Epithelial cell of proximal tubule (primary cell): ENCODE measurements around the gene RDH13. TPM values are rescaled to one million over a fixed set of nuclear protein-coding genes. Genes with fewer than 3 reads are reported as not detected.

ENCODE experiments used
- DNase-seq: peaks from one replicate; pipeline ENCODE4 v3.0.0-alpha.2; 2011; ENCODE audit warnings: low read depth
- H3K4me3 ChIP-seq: 2 replicates; pipeline ENCODE4 v1.5.1; 2011; ENCODE audit warnings: low read depth, mild to moderate bottlenecking, low read length
- CTCF ChIP-seq: conservative IDR thresholded peaks from 2 replicates; pipeline ENCODE4 v1.5.1; 2012; ENCODE audit warnings: low read depth, mild to moderate bottlenecking, low read length
- total RNA-seq: library from RNA; depleted of rRNA; stranded (reverse); fragments of >200 nt; gene quantifications from 2 replicates; pipeline ENCODE4 v1.2.3, GENCODE V29; 2015

RDH13 gene
- total RNA-seq, 1 donor from 2014 or later, result 13.8 TPM

DNA sequence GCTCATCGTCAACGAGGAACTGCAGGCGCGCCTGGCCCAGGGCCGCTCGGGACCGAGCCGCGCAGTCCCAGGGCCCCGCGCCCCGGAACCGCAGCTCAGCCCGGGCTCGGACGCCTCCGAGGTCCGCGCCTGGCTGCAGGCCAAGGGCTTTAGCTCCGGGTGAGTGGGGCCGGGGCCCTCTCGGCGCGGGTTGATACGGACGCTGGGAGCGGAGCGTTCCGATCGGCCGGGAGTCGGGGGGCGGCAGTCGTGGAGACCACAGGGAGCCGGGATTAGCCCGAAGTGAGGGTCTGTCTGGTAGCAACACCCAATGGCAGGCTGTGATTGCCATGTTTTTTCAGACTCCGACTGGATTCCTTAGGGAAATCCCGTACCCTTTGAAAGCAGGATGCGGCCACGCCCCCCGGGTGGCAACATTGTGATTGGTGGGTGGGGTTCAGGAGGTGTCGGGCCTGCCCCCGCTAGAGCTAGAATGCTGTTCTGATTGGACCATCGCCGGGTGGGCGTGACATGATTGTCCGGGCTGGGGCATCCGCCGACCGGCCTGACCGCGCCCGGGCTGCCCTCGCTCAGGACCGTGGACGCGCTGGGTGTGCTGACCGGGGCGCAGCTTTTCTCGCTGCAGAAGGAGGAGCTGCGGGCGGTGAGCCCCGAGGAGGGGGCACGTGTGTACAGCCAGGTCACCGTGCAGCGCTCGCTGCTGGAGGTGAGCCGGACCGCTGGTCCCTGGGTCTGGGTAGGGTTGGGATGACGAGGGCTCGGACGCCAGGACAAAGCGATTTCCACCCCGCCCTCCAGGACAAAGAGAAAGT, 24.0 kb upstream of the RDH13 start:
- TF ChIP-seq CTCF, result no peak
- H3K4me3 ChIP-seq, result peak overlapping the region; percentile 57
- peak; percentile 52 for DNase-seq

DNA sequence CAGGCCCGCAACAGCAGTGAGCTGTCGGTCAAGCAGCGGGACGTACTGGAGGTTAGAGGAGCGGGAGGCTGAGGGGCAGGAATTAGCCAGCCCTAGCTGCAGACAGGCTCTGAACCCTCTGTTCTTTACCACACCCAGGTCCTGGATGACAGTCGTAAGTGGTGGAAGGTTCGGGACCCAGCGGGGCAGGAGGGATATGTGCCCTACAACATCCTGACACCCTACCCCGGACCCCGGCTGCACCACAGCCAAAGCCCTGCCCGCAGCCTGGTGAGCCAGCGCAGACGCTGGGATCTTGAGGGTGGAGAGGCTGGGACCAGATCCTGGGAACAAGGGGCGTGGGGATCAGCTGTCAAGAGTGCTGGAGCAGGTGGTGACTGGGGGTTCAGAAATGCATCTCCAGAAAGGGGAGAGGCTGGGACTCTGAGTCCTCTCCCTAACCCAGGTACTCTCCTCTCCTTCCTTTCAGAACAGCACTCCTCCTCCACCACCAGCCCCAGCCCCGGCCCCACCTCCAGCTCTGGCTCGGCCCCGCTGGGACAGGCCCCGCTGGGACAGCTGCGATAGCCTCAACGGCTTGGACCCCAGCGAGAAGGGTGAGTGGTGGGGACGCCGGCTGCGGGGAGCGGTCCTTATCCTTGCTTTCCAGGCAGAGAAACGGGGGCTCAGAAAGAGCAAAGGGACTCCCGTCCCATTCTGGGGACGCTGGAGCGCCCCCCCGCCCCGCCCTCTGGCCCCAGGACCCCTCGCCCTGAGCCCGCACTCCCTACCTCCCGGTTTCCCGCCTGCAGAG, 23.2 kb upstream of the RDH13 start:
- DNase-seq, result no peak
- no peak for TF ChIP-seq CTCF
- peak overlapping the region; percentile 57 for H3K4me3 ChIP-seq

GRCh38 chr19:55084416-55084815, 21.5 kb upstream of the RDH13 start:
- no peak for TF ChIP-seq CTCF
- no peak for DNase-seq
- no peak overlapping the region for H3K4me3 ChIP-seq

DNA sequence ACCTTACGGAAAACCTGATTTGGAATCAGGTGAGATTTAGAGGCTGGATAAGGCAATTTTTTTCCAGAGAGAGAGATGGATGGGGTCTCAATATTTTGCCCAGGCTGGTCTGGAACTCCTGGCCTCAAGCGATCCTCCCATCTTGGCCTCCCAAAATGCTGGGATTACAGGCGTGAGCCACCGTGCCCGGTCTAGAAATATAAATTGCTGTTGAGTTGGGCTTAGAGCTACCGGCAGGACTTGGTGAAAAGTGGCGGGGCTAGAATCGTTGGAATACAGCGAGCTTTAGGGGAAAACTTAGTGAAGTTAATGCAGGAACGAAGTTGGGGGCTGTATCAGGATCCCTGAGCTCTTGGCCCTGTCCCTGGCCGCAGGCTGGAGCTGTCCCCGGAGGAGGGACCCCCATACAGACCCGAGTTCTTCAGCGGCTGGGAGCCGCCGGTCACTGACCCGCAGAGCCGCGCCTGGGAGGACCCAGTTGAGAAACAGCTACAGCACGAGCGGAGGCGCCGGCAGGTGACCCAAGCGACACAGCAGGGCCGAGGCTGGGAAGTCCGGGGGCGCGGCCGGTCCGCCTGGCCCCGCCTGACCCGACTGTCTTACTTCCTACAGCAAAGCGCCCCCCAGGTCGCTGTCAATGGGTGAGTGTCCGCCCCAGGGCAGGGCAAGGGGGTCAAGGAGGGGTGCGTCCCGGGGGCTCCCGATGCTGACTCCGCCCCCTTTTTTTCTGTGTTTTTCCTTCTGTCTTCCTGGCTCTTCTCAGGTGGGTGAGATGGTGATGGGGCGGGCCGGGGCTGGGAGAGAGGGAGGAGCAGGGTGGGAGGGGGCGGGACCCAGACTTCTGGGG, 20.3 kb upstream of the RDH13 start:
- no peak for TF ChIP-seq CTCF
- H3K4me3 ChIP-seq, result no peak overlapping the region
- no peak for DNase-seq

GRCh38 chr19:55082020-55082851, 19.3 kb upstream of the RDH13 start:
- H3K4me3 ChIP-seq, result peak overlapping the region; percentile 67
- TF ChIP-seq CTCF, result no peak
- no peak for DNase-seq

DNA sequence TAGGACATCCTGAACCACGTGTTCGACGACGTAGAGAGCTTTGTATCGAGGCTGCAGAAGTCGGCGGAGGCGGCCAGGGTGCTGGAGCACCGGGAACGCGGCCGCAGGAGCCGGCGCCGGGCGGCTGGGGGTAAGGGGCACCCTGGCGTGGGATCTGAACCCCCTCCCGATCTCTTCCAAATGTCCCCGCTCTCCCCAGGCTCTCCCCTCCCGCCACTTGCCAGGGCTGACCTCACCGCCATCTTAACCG, 18.7 kb upstream of the RDH13 start:
- TF ChIP-seq CTCF, result no peak
- peak overlapping the region; percentile 67 for H3K4me3 ChIP-seq

More for the DNA sequence above, 18.7 kb upstream of the RDH13 start:
- DNase-seq, result no peak
